HUES48 (cell line): Measurements from ENCODE around the gene GNAI3.

Experiments
- H3K27ac ChIP-seq: one replicate; pipeline ENCODE4 v1.7.0; 2013; ENCODE audit warnings: low read depth, low read length, inconsistent platforms
- H3K27me3 ChIP-seq: 2 replicates; pipeline ENCODE4 v1.6.1; 2013; ENCODE audit warnings: mild to moderate bottlenecking, low read length; ENCODE audit not compliant: control insufficient read depth, insufficient read depth
- H3K36me3 ChIP-seq: 2 replicates; pipeline ENCODE4 v1.6.1; 2013; ENCODE audit warnings: low read length; ENCODE audit not compliant: control insufficient read depth, insufficient read depth
- H3K4me1 ChIP-seq: 2 replicates; pipeline ENCODE4 v1.6.1; 2013; ENCODE audit warnings: mild to moderate bottlenecking, low read length; ENCODE audit not compliant: control insufficient read depth, insufficient read depth
- H3K4me3 ChIP-seq: 2 replicates; pipeline ENCODE4 v1.5.1; 2013; ENCODE audit warnings: mild to moderate bottlenecking, low read depth, low read length
- H3K9ac ChIP-seq: 2 replicates; pipeline ENCODE4 v1.6.1; 2013; ENCODE audit warnings: mild to moderate bottlenecking, low read depth, low read length, moderate library complexity
- H3K9me3 ChIP-seq: 2 replicates; pipeline ENCODE4 v1.6.1; 2013; ENCODE audit warnings: low read length; ENCODE audit not compliant: control insufficient read depth, insufficient read depth

GNAI3 gene

DNA sequence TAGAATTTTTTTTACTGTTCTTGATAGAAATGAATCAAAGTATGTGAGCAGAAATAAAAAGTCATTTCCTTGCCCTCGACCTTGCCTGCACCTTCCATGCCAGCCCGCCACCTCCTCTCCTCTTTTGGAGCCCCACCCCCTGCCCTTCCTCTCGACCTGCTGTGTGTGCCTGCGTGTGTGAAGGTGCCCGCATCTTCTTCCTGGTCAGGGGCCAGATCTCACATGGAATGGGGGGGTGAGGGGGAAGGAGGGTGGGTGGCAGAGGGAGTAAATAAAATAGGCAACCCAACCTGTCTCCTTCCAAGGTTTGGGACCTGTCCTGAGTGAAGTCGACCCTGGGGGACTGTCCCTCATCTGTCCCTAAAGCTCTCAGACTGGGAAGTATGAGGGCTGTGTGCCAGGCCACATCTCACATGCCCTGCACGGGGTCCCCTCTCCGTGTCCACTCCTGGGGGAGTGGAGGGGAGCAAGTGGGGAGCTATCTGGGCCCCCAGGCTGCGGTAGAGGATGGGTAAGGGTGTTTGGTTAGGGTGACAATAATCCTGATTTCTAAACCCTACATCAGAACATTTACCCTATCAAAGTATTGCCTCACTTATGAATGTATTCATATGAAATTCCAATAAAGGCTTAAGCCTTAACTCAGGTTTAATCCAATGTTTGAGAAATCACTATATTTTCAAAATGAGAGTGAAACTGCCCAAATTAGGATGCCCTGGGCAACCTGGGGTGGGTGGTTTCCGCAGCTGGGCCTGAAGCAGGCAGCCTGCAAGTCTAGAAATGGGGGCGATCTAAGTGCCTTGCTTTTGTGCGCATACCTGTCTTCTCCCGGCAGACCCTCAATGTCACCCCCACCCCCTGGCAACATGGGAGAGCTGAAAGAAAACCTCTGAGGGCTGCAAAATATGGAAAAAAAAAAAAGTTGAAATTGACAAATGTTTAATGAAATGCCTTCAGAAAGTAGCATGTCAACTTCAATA lies 86.6 kb downstream of the GNAI3 start:
- Histone ChIP-seq H3K27ac (no peak overlapping the region), H3K9ac (no peak overlapping the region), H3K4me1 (peaks cover 18% of the 10 kb centered on the region)

DNA sequence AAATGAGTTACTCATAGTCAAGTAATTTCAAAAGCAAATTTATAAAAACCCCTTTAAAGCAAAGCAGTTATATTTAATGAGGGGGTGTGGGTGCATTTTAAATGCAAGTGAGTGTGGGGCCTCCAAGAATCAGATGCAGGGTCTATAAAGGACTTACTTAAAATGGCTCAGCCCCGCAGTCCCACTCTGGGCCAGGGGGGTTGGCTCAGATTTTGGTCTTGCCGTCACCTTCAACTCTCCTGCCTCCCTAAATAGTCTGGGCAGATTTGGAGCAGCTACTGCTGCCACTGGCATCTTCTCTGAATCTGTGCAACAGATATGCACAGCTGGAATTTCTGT lies 87.4 kb downstream of the GNAI3 start:
- peaks cover 18% of the 10 kb centered on the region for H3K4me1 ChIP-seq
- peak overlapping the region; percentile 4 for H3K27ac ChIP-seq
- H3K27me3 ChIP-seq = no peaks in the 10 kb centered on the region
- H3K9me3 ChIP-seq = no peaks in the 10 kb centered on the region
- no peak overlapping the region for H3K9ac ChIP-seq
- peaks cover 10% of the 10 kb centered on the region for H3K36me3 ChIP-seq
- H3K4me3 ChIP-seq = no peak overlapping the region

More for the DNA sequence above, 86.6 kb downstream of the GNAI3 start:
- no peaks in the 10 kb centered on the region for H3K27me3 ChIP-seq
- H3K9me3 ChIP-seq = no peaks in the 10 kb centered on the region
- peaks cover 13% of the 10 kb centered on the region for H3K36me3 ChIP-seq
- no peak overlapping the region for H3K4me3 ChIP-seq

DNA sequence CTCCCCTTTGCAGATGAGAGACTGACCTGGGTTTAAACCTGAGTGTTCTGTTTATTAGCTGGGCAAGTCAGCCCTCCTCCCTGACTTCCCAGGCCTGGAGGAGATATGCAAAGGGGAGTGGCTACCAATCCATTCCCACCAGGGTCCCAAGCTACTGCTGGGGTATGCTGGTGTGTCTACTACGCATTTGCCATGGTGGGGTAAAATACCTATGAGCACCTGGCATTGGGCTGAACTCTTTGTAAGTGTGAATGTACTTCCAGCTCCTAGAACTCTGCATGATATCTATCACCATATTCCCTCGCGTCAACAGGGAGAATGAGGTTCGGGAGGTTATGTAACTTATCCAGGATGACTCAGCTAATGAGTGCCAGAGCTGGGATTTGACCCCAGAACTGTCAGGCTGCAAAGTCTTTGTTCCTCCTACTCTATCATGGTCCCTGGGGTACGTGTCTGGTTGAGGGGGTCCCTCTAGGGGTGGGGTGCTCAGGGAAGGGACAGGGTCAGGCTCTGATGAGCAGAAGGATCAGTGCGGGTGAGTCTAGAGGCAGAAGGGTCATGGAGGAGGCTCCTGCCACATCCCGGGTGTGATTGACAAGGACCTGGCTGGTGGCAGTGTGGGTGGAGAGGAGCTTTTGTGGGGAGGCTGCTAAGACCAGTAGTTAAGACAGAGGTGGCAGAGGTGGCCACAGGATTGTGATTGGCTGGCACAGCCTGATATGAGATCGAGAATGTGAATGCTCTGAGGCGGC lies 88.0 kb downstream of the GNAI3 start:
- peaks cover 18% of the 10 kb centered on the region for H3K4me1 ChIP-seq
- H3K27me3 ChIP-seq = no peaks in the 10 kb centered on the region
- H3K36me3 ChIP-seq = peaks cover 4% of the 10 kb centered on the region; the same call in 1 of the 2 replicates
- H3K9me3 ChIP-seq = no peaks in the 10 kb centered on the region
- peak overlapping the region; percentile 14 for H3K27ac ChIP-seq
- no peak overlapping the region for H3K4me3 ChIP-seq
- H3K9ac ChIP-seq = no peak overlapping the region

DNA sequence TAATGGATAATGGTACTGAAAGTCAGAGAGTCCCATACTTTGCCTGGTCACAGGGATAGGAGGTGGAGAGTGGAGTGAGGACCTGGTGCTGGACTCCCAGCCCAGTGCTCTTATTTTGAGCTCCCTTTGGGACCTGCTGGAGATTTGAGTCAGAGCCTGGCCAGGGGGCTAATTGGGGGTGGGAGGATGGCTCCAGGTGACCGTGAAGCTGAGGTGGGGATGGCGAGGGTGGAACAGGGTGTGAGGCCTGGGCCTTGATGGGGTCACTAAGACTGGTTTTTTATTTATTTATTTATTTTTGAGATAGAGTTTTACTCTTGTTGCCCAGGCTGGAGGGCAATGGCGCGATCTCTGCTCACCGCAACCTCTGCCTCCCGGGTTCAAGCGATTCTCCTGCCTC lies 89.0 kb downstream of the GNAI3 start:
- Histone ChIP-seq H3K27ac (no peak overlapping the region), H3K4me1 (peaks cover 18% of the 10 kb centered on the region), H3K4me3 (no peak overlapping the region), H3K9me3 (no peaks in the 10 kb centered on the region), H3K27me3 (0 out of 2 replicates have a peak, but pooled peaks cover under 1% of the 10 kb centered on the region), H3K36me3 (no peaks in the 10 kb centered on the region), H3K9ac (no peak overlapping the region)

DNA sequence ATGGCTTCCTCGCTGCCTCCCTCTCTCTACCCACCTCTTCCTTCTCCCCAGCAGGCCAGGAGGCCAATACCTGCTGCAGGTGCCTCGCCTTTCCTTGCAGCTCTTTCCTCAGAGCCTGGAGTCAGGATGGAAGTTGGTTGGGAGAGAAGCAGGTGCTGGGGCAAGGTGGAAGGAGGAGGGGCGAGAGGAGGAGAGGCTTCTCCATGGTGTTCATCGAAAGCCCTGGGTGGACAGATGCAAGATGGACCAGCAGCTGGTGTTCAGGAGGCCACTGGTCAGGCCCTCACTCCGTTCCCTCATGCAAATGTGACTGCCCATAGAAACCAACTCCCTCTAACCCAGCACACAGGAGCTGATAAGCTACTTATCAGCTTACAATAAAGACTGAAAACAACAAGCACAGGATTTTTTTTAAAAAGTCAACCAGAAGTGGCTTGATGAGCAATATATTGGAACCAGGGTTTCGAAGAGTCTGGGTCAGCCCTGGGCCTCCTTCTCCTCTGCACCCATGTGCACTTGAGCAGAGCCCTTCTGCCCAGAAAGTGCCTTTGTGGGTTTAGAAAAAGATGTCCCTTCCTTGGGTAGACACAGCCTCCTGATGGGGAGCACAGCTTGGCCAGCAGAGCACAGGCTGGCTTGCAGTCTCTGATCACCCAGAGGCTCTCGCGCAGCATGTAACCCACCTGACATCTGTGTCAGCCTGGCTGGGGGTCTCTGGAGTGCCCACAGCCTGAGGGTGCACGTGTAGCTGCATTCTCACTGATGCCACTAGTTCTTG lies 90.8 kb downstream of the GNAI3 start:
- Histone ChIP-seq H3K27me3 (0 out of 2 replicates have a peak, but pooled peaks cover 4% of the 10 kb centered on the region), H3K27ac (no peak overlapping the region), H3K9ac (no peak overlapping the region), H3K4me3 (no peak overlapping the region), H3K4me1 (peaks cover 18% of the 10 kb centered on the region), H3K36me3 (no peaks in the 10 kb centered on the region), H3K9me3 (no peaks in the 10 kb centered on the region)

DNA sequence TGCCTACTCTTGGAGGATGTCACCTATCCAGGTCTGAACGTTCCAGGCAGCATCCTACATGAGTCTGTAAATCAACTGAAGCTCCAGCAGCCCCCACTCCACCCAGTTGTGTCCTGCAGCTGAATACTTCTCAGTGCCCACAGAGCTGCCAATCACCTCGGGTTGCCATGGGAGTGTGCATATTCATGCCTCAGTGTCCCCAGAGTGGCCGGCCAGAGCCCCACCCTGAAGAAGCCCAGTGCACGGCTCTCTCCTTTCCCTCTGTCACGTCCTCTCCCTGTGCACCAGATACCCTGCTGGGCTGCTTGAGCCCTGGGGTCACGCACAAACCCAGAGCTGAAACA lies 91.4 kb downstream of the GNAI3 start:
- no peaks in the 10 kb centered on the region for H3K36me3 ChIP-seq
- H3K27ac ChIP-seq = no peak overlapping the region
- H3K4me1 ChIP-seq = peaks cover 18% of the 10 kb centered on the region
- H3K27me3 ChIP-seq = 0 out of 2 replicates have a peak, but pooled peaks cover 4% of the 10 kb centered on the region
- no peak overlapping the region for H3K9ac ChIP-seq
- H3K9me3 ChIP-seq = no peaks in the 10 kb centered on the region
- no peak overlapping the region for H3K4me3 ChIP-seq

DNA sequence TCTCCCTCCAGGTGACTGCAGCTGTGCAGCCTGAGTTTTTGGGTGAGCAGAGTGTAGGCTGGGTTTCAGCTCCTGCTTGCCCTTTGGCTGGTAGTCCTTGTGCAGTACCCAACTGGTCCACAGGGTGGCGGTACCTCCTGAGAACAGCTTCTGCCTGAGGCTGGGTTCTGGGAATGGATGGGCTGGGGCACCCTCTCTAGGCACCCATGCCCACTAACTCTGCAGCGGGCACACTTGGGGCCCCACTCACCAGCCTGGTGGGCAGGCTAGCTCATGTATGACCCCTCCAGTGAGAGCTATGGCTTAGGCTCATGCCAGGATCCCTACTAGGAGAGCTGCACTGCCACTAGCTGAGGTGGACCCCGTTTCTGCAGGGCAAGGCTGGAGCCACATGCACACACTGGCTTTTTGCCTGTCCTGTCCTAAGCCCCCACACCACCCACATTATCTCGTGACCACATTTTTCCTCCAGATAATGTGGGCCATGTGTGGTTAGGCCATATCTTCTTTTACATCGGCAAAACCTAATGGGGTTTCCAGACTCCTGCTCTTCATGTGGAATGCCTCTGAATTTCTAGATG lies 92.0 kb downstream of the GNAI3 start:
- Histone ChIP-seq H3K36me3 (no peaks in the 10 kb centered on the region), H3K4me1 (peaks cover 14% of the 10 kb centered on the region), H3K27me3 (0 out of 2 replicates have a peak, but pooled peaks cover 4% of the 10 kb centered on the region), H3K9me3 (no peaks in the 10 kb centered on the region), H3K27ac (no peak overlapping the region), H3K4me3 (no peak overlapping the region), H3K9ac (no peak overlapping the region)

DNA sequence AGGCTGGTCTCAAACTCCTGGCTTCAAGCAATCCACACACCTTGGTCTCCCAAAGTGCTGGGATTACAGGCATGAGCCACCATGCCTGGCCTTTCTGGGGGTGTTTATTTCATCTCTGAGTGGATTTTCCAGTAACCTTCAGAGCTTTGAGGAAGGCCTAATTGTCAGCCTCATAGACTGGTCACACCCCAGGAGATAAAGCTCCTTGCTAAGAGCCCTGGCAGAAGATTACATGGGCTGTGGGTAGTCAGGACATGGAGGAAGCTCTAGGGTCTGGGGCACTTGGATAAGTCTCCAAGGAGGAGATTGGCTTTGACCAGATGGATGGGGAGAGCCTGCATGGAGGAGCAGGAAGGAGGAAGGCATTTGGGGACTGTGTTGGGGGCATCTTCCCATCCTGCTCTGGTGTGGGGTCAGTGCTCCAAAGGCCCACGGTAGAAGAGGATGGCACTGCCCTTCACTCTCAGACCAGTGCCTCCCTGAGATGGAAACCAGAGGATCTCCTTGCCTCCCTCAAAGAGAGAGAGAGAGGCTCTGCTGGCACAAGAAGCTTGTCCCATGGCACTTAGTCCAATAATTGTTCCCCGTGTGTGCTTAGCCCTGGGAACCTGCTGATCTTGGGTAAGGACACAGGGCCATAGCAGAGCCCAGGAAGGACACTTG lies 92.8 kb downstream of the GNAI3 start:
- Histone ChIP-seq H3K36me3 (no peaks in the 10 kb centered on the region), H3K27ac (no peak overlapping the region), H3K27me3 (0 out of 2 replicates have a peak, but pooled peaks cover 4% of the 10 kb centered on the region), H3K9ac (no peak overlapping the region), H3K9me3 (no peaks in the 10 kb centered on the region), H3K4me1 (peaks cover 6% of the 10 kb centered on the region), H3K4me3 (no peak overlapping the region)

DNA sequence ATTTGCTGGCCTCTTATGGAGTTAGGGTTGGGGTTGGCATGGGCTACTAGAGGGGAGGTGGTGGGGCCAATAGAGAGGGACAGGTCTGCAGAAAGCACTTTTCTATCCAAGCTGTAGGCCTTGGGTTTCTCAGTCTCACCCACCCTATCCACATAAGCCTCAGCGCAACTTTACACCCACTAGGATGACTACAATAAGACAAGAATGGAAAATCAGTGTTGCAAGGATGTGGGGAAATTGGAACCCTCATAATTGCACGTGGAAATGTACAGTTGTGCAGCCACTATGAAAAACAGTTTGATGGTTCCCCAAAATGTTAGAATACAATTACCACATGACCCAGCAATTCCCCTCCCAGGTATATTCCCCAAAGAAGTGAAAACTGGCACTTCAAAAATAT lies 93.4 kb downstream of the GNAI3 start:
- Histone ChIP-seq H3K9ac (no peak overlapping the region), H3K36me3 (no peaks in the 10 kb centered on the region), H3K27ac (no peak overlapping the region), H3K4me3 (no peak overlapping the region), H3K9me3 (no peaks in the 10 kb centered on the region), H3K27me3 (0 out of 2 replicates have a peak, but pooled peaks cover 4% of the 10 kb centered on the region), H3K4me1 (no peaks in the 10 kb centered on the region; the same call in 1 of the 2 replicates)

DNA sequence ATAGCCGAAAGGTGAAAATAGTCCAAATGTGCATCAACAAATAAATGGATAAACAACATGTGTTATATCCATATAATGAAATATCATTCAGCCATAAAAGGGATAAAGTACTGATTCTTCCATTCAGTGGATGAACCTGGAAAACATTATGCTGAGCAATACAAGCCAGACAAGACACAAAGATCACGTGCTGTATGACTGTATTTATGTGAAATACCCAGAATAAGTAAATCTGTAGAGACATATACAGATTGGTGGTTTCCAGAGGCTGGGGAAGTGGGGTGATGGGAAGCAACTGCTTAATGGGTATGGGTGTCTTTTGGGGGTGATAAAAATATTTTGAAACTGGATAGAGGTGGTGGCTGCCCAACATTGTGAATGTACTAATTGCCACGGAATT lies 94.2 kb downstream of the GNAI3 start:
- H3K4me1 ChIP-seq = no peaks in the 10 kb centered on the region
- no peak overlapping the region for H3K4me3 ChIP-seq
- no peak overlapping the region for H3K9ac ChIP-seq
- no peaks in the 10 kb centered on the region for H3K36me3 ChIP-seq
- 0 out of 2 replicates have a peak, but pooled peaks cover 4% of the 10 kb centered on the region for H3K27me3 ChIP-seq
- no peaks in the 10 kb centered on the region for H3K9me3 ChIP-seq
- H3K27ac ChIP-seq = no peak overlapping the region
